B cell (primary cell): ENCODE data around the gene CCDC178.

Experiments used
- EZH2 ChIP-seq: IDR thresholded peaks from 2 replicates; pipeline ENCODE4 v1.6.1; 2012; ENCODE audit warnings: borderline replicate concordance, low read depth, mild to moderate bottlenecking, moderate library complexity, low read length; ENCODE audit not compliant: insufficient read depth, poor library complexity, severe bottlenecking
- TF ChIP-seq, protein P1 (sequence below): fragments of 200-600 bp; IDR thresholded peaks from one replicate; pipeline ENCODE4 v1.8.0; 2022; ENCODE audit warnings: antibody characterized with exemption, mild to moderate bottlenecking

DNA sequence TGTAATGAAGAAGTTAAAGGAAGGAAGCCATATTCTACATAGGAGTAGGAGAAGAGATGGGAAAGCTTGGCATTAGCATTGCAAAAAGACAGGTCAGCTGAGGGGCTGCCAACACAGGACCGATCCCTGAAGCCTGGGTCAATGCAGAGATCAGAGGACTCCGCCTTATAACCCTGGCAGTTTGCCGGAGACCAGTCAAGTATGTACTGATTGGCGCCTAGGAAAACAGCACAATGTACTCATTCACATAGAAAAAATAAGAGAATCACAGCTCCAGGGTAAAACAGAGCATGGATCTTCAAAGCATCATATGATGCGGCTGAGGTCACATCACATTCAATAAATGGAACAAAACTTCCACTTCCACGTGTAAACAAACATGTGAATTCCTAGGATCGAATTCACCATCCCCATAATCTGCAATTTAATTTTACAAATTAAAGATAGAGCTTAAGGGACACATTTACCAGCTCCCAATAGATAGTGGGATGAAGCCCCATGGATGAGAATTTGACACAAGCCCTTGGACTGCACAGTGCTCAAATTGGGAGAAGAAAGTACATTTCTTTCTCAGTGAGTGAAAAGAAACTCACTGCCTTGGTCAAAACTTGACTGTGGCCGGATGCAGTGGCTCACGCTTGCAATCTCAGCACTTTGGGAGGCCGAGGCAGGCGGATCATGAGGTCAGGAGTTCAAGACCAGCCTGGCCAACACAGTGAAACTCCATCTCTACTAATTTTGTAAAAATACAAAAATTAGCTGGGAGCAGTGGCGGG lies 532.7 kb downstream of the CCDC178 start:
- no peak for TF ChIP-seq EZH2
- TF ChIP-seq, protein P1, sequence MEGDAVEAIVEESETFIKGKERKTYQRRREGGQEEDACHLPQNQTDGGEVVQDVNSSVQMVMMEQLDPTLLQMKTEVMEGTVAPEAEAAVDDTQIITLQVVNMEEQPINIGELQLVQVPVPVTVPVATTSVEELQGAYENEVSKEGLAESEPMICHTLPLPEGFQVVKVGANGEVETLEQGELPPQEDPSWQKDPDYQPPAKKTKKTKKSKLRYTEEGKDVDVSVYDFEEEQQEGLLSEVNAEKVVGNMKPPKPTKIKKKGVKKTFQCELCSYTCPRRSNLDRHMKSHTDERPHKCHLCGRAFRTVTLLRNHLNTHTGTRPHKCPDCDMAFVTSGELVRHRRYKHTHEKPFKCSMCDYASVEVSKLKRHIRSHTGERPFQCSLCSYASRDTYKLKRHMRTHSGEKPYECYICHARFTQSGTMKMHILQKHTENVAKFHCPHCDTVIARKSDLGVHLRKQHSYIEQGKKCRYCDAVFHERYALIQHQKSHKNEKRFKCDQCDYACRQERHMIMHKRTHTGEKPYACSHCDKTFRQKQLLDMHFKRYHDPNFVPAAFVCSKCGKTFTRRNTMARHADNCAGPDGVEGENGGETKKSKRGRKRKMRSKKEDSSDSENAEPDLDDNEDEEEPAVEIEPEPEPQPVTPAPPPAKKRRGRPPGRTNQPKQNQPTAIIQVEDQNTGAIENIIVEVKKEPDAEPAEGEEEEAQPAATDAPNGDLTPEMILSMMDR: no peak
